ENCODE data around the gene RPP14.

GRCh38 chr3:58270485-58270884, 35.6 kb upstream of the RPP14 start:
- TF ChIP-seq EZH2 (IDR thresholded peaks at IDR 0.05; ENCODE audit: borderline replicate concordance, control insufficient read depth, low read depth, low read length) (no peak), TBL1XR1 (IDR thresholded peaks at IDR 0.05; ENCODE audit: low read depth, low read length) (no peak), SRF (IDR thresholded peaks at IDR 0.05; ENCODE audit: low read depth in 2 of 2, low read length in 2 of 2) (no peak), GABPA (IDR thresholded peaks at IDR 0.05; ENCODE audit: low read depth) (no peak), POLR2A (IDR thresholded peaks at IDR 0.05; ENCODE audit: low read depth, low read length) (no peak), BHLHE40 (IDR thresholded peaks at IDR 0.05; ENCODE audit: borderline replicate concordance in 1 of 2, low read depth in 2 of 2, low read length in 1 of 2) (no peak), CBFB (IDR thresholded peaks at IDR 0.05; ENCODE audit: low read depth) (no peak), TAF1 (IDR thresholded peaks at IDR 0.05; ENCODE audit: borderline replicate concordance, low read depth, low read length) (no peak), ZNF274 (IDR thresholded peaks at IDR 0.05; ENCODE audit: insufficient read depth, insufficient read length) (no peak)
- TF ChIP-seq, protein P1, sequence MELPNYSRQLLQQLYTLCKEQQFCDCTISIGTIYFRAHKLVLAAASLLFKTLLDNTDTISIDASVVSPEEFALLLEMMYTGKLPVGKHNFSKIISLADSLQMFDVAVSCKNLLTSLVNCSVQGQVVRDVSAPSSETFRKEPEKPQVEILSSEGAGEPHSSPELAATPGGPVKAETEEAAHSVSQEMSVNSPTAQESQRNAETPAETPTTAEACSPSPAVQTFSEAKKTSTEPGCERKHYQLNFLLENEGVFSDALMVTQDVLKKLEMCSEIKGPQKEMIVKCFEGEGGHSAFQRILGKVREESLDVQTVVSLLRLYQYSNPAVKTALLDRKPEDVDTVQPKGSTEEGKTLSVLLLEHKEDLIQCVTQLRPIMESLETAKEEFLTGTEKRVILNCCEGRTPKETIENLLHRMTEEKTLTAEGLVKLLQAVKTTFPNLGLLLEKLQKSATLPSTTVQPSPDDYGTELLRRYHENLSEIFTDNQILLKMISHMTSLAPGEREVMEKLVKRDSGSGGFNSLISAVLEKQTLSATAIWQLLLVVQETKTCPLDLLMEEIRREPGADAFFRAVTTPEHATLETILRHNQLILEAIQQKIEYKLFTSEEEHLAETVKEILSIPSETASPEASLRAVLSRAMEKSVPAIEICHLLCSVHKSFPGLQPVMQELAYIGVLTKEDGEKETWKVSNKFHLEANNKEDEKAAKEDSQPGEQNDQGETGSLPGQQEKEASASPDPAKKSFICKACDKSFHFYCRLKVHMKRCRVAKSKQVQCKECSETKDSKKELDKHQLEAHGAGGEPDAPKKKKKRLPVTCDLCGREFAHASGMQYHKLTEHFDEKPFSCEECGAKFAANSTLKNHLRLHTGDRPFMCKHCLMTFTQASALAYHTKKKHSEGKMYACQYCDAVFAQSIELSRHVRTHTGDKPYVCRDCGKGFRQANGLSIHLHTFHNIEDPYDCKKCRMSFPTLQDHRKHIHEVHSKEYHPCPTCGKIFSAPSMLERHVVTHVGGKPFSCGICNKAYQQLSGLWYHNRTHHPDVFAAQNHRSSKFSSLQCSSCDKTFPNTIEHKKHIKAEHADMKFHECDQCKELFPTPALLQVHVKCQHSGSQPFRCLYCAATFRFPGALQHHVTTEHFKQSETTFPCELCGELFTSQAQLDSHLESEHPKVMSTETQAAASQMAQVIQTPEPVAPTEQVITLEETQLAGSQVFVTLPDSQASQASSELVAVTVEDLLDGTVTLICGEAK (IDR thresholded peaks at IDR 0.05; ENCODE audit: borderline replicate concordance) = no peak
- TF ChIP-seq, protein P2, sequence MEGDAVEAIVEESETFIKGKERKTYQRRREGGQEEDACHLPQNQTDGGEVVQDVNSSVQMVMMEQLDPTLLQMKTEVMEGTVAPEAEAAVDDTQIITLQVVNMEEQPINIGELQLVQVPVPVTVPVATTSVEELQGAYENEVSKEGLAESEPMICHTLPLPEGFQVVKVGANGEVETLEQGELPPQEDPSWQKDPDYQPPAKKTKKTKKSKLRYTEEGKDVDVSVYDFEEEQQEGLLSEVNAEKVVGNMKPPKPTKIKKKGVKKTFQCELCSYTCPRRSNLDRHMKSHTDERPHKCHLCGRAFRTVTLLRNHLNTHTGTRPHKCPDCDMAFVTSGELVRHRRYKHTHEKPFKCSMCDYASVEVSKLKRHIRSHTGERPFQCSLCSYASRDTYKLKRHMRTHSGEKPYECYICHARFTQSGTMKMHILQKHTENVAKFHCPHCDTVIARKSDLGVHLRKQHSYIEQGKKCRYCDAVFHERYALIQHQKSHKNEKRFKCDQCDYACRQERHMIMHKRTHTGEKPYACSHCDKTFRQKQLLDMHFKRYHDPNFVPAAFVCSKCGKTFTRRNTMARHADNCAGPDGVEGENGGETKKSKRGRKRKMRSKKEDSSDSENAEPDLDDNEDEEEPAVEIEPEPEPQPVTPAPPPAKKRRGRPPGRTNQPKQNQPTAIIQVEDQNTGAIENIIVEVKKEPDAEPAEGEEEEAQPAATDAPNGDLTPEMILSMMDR (IDR thresholded peaks at IDR 0.05 in 2 of 3, conservative IDR thresholded peaks at IDR 0.05 in 1 of 3; ENCODE audit: control insufficient read depth in 2 of 3, extremely low read depth in 1 of 3, insufficient read depth in 1 of 3, low read depth in 3 of 3, low read length in 3 of 3) = no peak

Data from GM12878 (cell line).